GM11168 (cell line): ENCODE measurements around the gene TOX3.

ENCODE experiments used
- in situ Hi-C: fragments of 300-500 bp; cut with MboI; formaldehyde crosslinking; loops from one replicate; pipeline ENCODE4 v1.12.0; 2022; ENCODE audit warnings: low sequenced_read_pairs; ENCODE audit not compliant: unreplicated experiment

Gene TOX3

DNA sequence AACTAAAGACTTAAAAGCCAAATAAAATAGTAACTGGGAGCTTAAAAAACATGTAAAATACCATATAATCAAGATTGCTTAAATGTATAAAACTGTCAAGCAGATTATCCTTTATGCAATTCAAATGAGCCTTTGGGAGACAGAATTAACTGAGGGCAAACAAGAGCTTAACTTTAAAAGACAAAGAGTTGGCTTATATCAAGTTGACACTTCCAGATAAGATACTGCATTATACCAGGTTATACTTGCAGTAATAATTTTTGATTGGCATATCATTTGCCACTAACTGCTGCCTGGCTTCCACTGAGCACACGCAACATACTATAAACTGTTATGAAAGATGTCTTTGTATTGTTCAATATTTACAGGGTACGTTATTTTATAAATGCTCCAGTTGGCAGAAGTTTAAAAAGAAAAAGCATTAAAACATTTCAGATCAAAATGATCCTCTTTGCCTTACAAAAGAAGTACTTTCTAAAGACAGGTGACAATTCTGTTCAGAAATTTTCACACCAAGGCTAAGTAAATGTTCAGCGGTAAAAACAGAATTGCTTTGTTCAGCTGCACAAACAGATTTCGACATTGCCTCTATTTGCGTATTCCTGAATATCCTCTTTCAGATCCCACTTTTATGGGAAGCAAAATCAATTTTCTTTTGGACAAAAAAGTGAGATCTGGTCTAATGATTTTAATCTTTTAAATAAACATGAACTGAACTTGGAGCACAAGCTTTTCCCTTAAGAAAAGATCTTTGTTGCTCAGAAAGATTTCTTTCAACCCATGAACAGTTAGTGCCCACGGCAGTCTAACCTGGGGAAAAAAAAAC lies 50.7 kb downstream of the TOX3 start:
- in situ Hi-C loops = no loop called here

DNA sequence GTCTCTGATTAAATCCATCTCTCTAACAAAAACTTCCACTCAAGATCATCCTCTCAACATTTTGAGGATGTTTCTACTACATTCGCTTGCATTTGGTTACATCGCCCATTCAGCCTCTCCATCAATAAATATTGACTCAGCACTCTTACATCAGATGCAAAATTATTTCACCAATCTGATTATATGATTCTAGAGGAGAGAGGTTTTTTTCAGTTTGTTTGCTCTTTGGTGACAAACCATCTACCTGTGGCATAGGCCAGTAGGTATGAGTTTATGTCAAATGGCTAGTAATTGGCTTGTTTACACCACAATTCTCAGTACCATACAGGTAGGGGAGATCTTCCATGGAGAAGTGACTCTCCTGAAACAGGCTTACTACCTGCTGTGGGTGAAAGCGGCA lies 52.3 kb downstream of the TOX3 start:
- in situ Hi-C loops = no loop called here

DNA sequence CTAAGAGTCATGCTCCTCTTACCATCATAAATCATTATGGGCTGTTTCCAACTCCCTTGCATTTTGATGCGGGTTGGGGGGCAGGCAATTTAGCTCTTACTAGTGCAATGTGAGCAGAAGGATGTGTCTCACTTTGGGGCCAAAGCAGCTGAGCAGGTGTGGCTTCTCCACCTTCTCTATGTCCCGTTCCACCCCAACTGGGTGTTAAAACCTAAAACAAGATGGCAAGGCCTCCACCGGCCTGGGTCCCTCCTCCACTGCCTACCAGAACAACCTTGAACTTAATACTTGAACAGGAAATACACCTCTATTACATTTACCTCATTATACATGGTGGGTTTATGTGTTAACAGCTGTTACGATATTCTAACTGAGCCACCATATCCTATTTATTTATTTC lies 52.8 kb downstream of the TOX3 start:
- in situ Hi-C loops = no loop called here

GRCh38 chr16:52492789-52493357 lies 54.1 kb downstream of the TOX3 start:
- in situ Hi-C loops = no loop called here

- in situ Hi-C loops = no loop called here
Measured at GRCh38 chr16:52491216-52491615, 55.7 kb downstream of the TOX3 start.

DNA sequence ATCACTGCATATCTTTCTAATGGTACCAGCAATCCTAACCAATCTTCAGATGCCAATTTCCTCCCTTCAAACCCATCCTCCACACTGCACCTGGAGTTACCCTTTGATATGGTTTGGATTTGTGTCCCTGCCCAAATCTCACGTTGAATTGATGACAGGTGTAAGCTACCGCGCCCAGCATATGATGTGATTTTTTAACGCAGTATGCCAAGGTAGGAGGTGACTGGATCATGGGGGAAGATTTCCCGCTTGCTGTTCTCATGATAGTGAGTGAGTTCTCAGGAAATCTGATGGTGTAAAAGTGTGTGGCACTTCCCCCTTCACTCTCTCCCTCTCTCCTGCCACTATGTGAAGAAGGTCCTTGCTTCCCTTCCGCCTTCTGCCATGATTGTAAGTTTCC lies 57.0 kb downstream of the TOX3 start:
- in situ Hi-C loops = no loop called here

DNA sequence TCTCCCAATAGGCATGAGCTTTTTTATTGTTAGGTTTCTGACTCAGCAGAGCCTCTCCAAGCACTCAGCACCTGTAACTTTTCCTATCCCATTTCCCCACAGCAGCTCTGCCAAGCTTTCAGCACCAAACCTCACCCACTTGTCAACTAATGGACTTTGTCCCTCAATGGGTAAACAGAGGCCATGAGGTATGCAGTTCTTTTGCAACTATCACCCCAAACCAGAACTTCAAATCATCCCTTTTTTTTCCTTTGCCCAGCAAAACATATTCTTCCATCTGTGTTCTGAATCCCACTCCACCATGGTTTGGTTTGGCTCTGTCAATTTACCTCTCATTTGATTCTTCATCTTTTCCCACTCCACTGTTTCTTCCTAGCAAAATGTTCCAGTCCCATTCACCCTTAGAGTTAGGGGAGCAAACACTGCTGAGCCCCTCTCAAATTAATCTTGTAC lies 58.1 kb downstream of the TOX3 start:
- in situ Hi-C loops = no loop called here

- in situ Hi-C loops = no loop called here
Measured at GRCh38 chr16:52487849-52488457, 59.0 kb downstream of the TOX3 start.

- in situ Hi-C loops = no loop called here
Measured at GRCh38 chr16:52480237-52480636, 66.7 kb downstream of the TOX3 start.

DNA sequence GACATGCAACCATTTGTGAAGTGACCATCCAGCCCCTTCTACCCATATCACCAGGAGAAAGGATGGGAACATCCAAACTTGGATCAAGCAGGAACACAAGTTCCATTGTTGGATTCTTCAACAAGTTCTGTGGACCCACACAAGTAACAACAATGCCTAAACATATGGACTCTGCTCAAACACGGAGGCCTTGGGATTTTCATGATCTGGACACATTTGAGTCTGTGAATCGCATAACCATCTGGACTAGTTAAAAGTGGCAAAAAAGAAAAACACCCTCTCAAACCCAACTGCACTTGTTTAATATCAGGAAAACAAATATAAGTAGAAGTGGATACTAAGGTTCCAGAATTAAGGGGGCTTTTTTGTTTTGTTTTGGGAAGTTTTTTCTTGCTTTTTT lies 70.8 kb downstream of the TOX3 start:
- in situ Hi-C loops = no loop called here

DNA sequence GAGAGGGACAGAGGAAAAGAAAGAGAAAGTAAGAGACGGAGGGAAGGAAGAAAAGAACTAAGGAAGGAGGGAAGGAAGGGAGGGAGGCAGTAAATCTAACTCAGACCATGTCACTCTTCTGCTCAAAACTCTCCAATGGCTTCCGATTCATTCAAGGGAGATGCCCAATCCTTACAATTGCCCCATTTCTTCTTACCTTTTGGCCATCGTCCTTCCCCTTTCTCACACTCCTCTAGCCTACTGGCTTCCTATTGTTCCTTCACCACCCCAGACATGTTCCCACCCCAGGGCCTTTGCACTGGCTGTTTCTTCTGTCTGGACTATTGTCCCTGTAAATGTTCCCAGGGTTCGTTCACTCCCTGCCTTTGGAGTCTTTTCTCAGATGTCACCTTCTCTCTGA lies 72.3 kb downstream of the TOX3 start:
- in situ Hi-C loops = no loop called here

DNA sequence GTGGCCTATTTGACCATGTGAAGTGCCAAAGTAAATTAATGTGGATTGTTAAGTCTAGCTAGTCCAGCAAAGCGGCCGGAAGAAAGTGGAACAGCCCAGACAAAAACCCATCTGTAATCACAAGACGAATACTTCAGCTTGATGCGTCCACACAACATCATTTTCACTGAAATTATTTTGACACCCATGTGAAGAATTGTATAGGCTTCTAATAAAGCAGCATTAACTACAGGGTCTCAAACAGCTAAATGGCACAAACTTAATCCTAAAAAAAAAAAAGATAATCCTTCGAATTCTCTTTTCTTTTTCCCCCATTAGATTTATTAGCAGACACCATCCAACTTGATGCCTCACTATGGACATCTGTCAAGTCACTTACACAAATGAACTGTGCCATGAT lies 73.8 kb downstream of the TOX3 start:
- in situ Hi-C loops = no loop called here

GRCh38 chr16:52471650-52472370 lies 75.1 kb downstream of the TOX3 start:
- in situ Hi-C loops = no loop called here

- in situ Hi-C loops = no loop called here
Measured at GRCh38 chr16:52470585-52470984, 76.4 kb downstream of the TOX3 start.

DNA sequence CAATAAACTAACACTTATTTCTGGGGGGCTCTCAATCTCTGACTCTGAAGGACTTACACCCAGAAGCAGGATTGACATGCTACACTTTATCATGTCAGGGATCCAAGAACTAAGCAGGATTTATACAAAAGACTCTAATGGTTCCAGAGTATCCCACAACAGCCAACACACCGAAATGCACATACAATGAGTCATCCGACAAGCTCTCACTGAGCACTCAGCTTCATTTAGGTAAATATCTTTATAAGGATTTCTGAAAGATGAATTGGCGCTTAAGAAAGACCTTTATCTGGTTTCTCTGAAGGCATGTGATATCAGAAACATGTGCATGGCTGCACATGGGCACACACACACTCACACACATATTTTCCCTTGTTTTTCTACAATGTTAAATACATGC lies 77.2 kb downstream of the TOX3 start:
- in situ Hi-C loops = no loop called here

- in situ Hi-C loops = no loop called here
Measured at GRCh38 chr16:52469091-52469490, 77.9 kb downstream of the TOX3 start.

DNA sequence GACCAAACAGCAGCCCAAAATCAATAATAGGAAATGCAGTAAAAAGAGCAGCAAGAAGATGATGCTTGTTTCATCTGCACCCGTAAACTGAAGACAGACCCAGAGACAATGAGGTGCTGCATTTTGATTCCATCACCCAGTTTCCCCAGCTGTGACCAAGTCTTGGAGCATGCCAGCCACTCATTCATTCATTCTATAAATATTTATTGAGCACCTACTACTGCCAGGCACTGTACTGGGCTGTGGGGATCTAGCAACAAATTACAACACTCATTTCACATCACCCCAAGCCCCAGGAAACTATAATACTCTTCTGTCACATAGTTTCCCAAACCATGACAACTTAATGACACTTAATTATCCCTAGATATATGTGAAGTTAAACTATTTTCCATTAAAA lies 79.2 kb downstream of the TOX3 start:
- in situ Hi-C loops = no loop called here

DNA sequence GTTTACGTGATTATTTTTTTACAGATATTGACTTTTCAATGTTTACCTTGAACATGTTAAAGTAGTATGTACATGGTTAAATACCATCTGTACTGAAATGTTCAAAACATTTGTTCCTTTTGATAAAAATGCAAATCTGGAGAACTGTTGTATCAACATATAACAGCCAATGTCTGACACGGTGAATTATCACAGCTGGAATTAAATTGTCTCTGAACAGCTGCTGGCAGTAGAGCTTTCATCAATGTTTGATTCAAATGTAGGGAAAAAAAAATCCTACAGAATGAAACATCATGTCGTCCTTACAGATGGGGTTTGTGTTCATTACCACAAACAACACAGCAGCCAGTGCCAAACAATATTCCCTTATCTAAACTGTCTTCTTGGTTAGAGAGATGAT lies 79.9 kb downstream of the TOX3 start:
- in situ Hi-C loops = no loop called here

GRCh38 chr16:52465711-52466267 lies 81.2 kb downstream of the TOX3 start:
- in situ Hi-C loops = no loop called here

DNA sequence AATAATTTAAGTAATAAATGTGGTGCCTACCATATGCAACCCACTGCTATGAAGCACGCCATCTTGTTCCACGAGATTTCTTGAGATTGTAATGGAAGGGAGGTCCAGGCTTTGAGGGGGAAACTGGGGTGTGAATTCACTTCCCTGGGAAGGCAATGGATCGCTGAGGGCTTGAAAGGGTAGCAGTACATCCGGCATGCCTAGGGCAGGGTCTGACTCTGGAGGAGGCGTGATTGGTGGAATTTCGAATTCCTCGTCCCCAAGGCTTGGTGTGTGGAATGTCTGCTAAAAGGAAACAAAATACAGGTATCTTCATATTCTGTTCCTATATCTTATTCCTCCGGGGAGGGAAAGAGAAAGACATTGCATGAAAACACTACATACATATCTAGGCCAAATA lies 83.0 kb downstream of the TOX3 start:
- in situ Hi-C loops = no loop called here

- in situ Hi-C loops = no loop called here
Measured at GRCh38 chr16:52462816-52463215, 84.1 kb downstream of the TOX3 start.
